Eye (tissue), 1 donor: ENCODE data around the gene ZNRF2.
"Not testable (repeated sequence)": the region's sequence is repeated elsewhere in the genome, so short reads cannot be mapped to it uniquely, and the experiment has no call there.

Source experiments
- DNase-seq: peaks from one replicate; pipeline ENCODE4 v3.0.0-alpha.2; 2015

The ZNRF2 gene

DNA sequence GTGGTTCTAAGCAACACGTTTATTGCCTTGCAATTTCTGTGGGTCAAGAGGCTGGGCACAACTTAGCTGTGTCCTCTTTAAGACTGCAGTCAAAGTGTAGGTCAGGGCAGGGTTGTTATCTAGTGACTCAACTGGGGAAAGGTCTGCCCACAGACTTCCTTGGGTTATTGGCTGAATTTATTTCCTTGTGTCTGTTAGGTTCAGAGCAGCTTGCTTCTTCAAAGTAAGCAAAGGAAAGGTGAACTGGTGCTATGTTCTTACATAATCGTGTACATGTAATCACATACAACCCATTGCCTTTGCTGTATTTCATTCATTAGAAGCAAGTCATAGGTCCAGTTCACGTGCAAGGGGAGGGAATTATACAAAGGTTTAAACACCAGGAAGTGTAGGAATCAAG, 5.9 kb downstream of the ZNRF2 start:
- DNase-seq: not testable (repeated sequence)

DNA sequence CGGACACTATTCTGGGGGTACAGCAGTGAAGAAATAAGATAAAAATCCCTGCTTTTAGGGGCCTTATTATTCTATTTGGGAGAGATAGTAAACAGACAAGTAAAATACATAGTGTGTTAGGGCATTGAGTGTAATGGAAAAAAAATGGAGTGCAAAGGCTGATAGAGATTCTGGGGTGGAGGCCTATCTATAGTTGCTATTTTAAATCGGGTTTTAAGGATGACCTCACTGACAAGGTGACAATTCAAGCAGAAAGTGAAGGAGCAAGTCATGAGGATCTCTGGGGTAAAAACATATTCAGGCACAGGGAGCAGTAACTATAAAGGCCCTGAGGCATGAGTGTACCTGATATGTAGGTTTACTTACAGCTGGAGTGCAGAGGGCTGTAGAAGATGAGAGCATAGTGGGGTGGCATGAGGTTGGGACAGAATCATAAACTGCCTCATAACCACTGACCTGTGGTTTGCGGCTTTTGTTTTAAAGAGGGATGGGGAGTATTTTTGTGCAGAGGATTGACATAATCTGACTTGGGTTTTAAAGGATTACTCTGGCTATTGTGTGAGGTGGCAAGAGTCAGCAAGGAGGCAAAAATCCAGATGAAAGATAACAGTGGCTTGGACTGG, 8.1 kb downstream of the ZNRF2 start:
- DNase-seq: not testable (repeated sequence)

DNA sequence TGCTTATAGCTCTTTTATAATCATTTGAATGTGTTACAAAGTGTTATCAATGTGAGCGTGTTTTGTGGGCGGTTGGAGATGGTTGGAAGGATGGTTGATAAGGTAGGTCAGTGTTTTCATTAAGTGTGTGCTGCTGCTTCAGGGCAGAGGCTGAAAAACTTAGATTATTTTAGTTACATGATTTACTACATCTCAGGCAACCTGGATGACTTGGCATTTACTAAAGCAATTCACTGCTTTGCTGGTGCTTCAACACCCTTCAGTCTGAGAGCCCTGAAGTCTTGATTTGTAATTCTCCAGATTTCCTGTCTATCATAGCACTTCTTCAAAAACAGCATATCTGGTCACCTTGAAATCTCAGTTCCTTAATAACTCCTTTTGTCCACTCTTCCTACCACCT, 11.9 kb downstream of the ZNRF2 start:
- DNase-seq: not testable (repeated sequence)

DNA sequence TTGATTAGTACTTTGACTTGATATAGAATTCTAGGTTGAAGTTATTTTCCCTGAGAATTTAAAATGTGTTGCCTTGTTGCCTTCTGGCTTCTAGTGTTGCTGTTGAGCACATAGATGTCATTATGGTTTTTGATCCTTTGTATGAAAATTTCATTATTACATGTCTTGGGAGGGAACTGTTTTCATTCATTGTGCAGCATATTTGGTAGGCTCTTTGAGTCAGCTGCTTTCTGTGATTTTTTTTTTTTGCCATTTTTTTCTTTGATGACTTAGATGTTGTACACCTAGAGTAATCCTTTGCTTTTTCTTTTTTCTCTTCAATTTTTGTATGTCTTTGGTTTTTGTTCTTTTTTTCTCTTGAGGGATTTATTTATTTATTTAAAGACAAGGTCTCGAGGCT, 13.1 kb downstream of the ZNRF2 start:
- not testable (repeated sequence) for DNase-seq

DNA sequence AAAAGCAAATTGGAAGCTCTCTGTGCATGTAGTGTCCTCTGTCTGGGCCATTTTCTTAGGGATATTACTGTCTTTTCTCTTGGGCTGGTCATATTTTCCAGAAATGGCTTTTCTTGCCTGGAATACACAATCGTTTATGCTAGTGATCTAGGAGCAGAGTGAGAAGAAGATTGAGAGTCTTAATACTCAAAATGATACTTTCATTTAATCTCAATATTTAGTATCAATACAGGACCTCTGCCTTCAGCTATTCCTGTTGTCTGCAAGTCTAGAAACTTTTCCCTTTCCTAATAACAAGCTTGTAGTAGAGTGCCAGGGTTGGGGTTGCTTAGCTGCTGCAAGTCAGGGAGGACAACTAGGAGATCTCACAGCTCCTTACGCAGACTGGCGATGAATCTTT, 14.0 kb downstream of the ZNRF2 start:
- DNase-seq: not testable (repeated sequence)

DNA sequence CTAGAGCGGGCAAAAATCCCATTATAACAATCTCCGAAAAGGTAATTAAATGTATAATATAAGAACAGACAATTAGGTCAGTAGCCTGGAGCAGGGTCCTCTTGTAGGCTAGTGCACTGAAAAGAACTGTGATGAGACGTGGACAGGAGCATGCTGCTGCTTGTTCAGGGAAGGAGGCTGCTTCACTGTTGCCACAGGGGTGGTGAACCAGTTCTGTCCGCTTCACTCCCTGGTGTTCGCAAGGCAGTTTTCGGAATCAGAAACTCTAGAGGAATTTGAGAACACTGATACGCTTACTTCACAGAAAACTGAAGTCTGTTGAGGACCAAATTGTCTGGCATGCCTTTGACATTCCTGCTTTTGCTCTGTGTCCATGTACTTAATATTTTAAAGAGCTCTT, 17.4 kb downstream of the ZNRF2 start:
- DNase-seq: peak; percentile 26

DNA sequence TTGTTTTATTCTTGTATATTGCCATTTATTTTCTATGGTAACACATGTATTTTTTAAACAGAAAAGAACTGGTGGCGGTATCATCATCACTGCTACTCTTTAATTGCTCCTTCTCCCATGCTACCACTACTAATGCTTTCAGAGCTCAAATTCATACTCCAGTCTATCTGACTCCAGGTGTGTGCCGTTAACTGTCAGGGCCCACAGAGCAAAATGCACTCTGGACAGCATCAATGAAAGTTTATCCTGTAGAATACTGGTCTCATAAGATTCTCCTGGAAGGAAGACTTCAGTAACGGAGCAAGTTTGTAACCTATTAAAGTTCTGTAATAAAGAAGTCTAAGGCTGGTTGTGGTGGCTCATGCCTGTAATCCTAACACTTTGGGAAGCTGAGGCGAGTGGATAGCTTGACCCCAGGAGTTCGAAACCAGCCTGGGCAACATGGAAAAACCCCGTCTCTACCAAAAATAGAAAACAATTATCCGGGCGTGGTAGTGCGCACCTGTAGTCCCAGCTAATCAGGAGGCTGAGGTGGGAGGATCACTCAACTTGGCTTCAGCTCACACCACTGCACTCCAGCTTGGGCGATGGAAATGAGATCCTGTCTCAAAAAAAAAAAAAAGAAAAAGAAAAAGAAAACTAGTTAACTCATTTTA, 18.4 kb downstream of the ZNRF2 start:
- DNase-seq: no peak

DNA sequence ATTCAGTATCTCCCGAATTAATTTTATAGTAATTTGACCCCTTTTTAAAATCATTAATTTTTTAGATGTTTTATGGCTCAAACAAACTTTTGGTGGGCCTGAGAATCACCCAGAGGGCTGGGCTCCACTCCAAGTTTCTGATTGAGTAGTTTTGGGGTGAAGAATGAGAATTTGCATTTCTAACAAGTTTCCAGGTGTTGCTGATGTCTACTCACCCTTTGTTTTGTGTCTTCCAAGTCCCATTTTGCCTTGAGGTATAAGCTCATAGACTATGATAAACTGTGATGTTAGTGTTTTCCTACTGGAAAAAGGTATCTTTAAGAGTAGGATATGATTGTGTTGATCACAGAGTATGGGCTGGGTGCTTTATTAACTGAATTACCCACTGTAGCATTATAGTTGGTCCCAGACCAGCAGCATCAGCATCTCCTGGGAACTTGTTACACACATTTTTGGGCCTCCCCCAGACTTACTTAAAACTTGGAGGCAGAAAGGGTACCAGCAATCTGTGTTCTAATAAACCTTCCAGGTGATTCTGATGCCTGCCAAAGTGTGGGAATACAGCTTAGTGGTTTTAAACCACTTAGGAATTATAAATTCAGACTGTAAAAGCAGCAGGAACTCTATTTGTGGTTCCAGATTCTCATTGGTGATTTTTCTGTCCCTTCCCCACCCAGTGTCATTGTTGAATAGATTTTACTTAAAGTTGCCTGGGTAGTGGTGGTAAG, 19.1 kb downstream of the ZNRF2 start:
- no peak for DNase-seq

DNA sequence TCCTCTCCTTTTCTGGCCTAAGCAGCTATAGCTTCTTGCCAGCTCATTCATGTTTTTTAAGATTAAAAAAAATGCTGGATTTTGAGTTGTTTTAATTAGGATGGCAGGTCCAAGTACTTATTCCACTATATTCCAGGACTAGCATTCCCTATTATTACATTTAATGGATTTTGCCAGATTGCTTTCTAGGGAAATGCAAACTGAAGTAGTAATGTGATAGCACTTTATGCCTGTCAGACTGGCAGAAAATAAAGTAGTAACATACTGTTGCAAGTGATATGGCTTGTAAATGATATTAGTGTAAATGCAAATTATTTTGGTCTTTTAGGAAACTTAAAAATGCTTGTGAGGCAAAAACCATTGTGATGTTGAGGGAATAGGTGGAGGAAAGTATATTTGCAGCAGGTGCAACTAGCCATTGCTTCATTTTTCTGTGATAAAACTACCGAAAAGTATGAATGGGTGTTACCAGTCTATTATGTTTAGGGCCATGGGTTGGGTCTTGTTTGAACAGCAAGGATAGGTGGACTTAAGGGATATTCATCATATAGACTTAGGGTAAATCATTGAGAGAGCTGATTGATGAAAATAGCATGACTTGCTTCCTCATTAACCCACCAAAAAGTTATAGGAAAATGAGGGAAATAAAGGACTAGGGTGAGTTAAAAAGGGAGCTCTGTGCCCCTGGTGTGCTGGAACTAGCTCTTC, 19.9 kb downstream of the ZNRF2 start:
- no peak for DNase-seq

DNA sequence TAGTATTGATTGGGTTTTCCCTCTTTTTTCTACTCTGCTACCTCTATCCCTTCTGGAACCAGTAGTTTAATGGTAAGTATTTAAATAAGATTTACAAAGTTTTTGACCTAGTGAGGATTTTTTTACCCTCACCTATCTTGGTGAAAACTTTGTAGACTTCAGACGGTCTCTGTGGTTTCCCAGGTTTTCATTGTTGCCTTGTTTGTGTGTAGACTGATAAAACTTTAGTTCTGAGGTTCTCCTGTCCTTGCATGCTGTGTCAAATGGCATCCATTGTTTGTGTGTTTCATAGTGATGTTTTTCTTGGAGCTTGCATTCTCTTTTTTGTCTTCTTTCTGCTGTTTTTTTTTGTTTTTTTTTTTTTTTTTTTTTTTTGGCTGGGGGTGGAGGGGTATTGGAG, 22.6 kb downstream of the ZNRF2 start:
- no peak for DNase-seq

DNA sequence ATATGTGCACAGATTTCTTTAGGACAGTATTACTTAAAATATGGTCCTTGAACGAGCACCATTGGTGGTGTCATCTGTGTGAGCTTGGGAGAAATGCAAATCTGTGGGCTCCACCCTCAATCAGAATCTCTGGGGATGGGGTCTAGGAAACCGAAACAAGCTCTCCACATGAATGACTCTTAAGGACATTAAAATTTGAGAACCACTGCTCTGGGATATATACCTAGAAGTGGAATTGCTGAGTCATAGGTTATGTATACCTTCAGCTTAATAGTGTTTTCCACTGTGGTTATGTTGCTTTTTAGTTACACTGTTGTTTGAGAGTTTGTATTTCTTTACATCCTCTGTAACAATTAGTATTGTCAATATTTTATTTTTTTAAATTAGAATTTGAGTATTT, 24.0 kb downstream of the ZNRF2 start:
- no peak for DNase-seq

DNA sequence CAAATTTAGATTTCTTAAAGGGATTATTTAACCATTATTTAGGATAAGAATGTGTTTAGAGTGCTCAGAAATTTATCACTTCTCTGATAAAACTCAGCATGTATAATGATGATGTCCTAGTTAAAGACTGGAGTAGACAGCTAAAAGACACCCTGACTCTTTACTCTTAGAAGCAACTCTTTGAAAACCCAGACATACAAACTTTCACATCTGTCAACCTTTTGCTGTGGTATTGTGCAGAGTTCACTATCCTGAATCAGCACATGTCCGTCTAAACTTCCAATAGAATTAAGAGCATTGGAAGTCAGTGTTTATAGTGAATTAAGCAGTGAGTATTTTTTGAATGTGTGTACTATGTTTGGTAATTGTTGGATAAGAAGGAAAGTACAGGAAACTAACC, 24.9 kb downstream of the ZNRF2 start:
- no peak for DNase-seq

DNA sequence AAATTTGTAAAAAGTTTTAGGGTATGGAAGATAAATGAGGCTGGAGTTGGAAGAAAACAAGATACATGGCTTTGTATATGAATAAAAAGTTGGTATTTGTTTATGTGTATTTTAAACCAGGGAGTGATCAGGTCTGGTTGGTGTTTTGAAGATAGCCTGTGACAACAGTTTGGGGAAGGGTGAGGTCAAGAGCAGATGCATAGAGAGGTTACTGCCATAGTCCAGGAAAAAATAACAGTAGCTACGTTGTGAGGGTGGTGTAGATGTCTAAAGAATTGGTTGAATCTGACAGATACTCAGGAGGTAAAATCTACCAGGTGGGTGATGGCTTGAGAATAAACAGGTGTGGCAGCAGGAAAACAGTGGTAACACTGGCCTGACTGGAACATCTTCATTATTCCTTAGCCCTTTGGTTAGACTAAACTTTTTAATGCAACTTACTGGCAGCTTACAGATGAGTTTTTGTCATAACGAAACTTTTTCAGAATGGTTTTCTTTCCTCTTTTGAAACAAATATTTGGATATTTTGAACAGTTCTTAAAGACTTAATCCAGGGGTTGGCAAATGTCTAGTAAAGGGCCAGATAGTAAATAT, 25.5 kb downstream of the ZNRF2 start:
- DNase-seq: no peak

DNA sequence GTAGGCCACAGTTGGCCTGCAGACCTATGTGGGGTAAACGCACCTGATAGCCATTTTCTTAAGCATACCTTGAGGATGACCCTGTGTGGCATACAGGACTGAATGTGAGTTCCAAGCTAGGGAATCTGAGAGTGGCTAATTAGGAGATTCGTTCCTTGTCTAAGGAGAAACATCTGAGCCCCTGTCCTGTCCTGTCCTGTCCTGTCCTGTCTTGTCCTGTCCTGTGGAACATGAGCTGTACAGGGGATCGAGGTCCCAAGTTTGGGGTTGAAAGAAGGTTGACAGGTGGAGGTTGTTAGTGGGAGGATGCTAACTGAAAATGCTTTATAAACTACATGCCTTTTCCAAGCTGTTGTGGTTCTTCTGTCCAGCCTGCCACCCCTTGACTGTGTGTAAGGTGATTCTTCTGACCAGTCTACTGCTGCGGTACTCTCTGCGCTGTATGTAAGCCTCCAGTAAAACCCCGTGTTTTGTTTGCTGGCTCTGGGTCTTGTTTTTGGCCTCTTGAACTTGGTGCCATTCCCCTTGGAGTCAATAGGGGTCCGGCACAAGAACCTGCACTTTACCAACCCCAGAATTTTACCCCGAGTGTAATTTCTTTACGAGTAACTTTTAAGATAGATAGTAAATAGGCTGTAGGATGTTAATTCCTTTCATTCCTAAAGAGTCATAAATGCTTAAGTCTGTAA, 26.4 kb downstream of the ZNRF2 start:
- DNase-seq: no peak

DNA sequence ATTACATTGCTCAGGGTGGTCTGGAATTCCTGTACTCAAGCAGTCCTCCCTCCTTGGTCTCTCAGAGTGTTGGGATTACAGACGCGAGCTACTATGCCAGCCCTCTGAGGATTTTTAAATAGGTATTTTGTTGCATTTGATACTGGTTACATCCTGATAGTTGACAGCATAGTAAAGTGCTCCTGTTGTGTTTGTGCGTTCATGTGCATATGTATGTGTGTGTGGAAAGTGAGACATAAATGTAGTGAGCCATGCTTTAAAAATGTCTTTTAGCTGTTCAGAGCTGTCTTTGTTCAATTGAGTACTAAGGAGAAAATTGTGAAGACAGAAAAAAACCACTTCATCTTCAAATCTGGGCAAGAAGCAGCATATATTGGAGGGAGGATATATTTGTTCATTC, 27.8 kb downstream of the ZNRF2 start:
- peak; percentile 76 for DNase-seq

DNA sequence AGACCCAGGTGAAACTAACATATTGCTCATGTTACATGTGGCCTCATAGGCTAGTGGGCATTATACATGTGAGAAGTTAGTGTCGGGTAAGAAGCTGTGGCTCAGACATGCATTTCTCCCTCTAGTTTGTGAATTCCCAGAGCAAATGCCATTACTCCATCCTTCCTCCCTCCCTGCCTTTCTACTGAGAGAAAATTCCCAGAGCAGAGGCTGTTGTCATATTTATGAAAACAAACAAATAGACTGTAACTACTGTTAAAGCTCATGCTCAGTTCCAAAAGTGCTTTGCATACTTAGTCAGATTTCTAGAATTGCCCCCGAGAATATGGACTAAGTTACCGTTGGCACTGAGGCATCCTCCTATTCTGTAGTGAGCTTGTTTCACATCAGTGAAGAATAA, 29.0 kb downstream of the ZNRF2 start:
- DNase-seq: no peak

DNA sequence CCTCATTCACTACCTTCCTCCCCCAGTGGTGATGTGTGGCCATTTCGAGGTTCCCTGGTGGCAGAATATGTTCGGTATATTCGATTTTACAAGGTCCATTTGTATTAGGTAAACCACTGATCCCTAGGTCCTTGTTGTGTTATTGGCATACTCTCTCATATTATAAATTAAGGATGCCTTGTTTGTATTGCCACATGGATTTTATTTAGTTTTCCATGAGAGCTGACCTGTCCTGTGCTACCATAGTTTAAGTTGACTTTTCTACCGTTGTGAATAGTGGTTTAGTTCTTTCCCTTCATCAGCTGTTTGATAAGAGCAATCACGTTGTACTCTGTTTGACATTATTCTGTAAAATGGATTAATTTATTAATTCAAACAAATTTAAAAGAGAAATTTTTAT, 29.4 kb downstream of the ZNRF2 start:
- DNase-seq: no peak

DNA sequence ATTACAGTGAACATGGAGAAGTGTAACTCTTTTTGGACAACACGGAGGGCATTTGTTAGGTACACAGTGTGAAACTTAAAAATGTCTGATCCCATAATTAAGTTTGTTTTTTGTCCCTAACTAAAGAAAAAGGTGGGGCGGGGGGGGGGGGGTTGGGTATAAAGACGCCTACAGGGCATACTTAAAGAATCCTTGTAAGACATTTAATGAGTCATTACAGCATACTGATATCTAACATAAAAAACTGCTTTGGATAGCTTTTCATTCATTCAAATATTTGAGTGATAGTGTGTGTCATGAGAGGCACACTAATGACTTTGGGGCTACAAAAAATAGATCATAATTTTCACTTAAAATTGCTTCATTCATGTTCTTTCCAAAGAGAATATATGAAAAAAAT, 31.2 kb downstream of the ZNRF2 start:
- DNase-seq: no peak

DNA sequence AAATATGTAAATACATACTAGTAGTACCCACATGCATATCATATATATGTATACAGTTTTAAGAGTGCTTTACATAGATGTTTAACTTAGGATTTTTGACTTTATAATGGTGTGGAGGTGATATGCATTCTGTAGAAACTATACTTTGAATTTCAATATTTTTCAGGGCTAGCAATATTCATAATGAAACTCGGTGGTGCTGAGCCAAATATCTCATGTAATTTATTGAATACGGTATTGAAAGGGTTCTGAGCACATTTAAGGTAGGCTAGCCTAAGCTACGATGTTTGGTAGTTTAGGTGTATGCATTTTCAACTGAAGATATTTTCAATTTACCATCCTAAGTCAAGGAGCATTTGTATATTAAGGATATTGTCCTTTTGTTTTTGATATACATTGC, 36.0 kb downstream of the ZNRF2 start:
- no peak for DNase-seq

DNA sequence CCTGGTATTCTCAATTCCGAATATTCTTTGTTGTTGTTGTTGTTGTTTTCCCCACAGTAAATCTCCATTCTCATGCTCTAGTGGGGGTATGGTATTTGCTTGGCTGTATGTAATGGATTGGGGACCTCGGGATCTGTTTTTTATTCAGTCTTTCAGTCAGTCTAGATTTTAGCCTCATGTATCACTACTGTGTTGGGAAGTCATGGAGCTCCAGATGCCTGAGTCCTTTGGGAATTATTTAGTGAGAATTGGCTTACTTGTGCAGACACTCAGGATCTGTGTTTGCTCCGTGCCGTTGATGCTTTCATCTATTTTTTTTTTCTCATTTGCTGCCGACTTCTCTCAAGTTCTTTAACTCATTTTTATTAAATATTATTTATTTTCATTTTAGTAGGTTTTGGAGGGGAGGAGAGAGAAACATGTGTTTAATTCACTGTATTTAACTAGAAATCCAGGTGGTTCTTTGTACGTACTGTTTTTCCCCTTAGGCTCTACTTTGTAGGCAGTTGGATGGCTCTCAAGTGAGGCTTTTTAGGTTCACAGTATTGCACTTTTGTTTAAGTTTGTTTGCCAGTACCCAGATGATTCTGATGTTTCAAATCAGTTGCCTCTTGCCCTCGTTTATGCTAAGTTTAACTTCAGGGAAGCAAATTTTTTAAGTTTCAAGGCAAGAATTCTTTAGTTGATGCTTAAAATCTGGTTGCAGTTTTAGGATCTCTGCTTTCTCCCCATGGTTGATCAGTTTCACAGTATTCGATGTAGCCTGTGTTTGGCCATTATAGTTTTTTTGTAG, 36.9 kb downstream of the ZNRF2 start:
- peak; percentile 50 for DNase-seq

DNA sequence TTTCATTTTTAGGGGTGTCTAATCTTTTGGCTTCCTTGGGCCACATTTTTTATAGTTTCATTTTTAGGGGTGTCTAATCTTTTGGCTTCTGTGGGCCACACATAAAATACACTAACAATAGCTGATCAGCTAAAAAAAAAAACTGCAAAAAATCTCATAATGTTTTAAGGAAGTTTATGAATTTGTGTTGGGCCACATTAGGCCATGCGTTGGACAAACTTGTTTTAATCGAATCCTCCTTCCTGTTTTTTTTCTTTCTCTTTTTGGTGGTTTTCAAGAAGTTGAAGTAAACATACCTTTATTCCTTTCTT, 37.4 kb downstream of the ZNRF2 start:
- no peak for DNase-seq
